Mesenchymal stem cell (in vitro differentiated cells and primary cell): ENCODE results near the gene ITGB8.
A peak's percentile ranks its signal among the peaks of the same experiment; 100 is the strongest.

ENCODE experiments used
- DNase-seq: peaks from one replicate; pipeline ENCODE4 v3.0.0-alpha.2; 2013
- H2AFZ ChIP-seq: one replicate; pipeline ENCODE4 v1.6.1; 2013; ENCODE audit warnings: low read depth, mild to moderate bottlenecking, control low read depth, inconsistent platforms, low read length, moderate library complexity
- H2AK5ac ChIP-seq: 2 replicates; pipeline ENCODE4 v1.6.1; 2013; ENCODE audit warnings: low read length, moderate library complexity, mild to moderate bottlenecking, inconsistent platforms; ENCODE audit not compliant: severe bottlenecking
- H2BK120ac ChIP-seq: one replicate; pipeline ENCODE4 v1.6.1; 2013; ENCODE audit warnings: low read depth, mild to moderate bottlenecking, inconsistent platforms, low read length, moderate library complexity
- H2BK12ac ChIP-seq, 2 experiments: one replicate each; pipeline ENCODE4 v1.6.1; 2013; ENCODE audit warnings: inconsistent platforms in 2 of 2, low read length in 2 of 2, mild to moderate bottlenecking in 2 of 2, moderate library complexity in 2 of 2, control low read depth in 1 of 2
- H2BK15ac ChIP-seq: one replicate; pipeline ENCODE4 v1.6.1; 2013; ENCODE audit warnings: mild to moderate bottlenecking, low read depth, inconsistent platforms; ENCODE audit not compliant: poor library complexity, severe bottlenecking
- H2BK5ac ChIP-seq: 2 replicates; pipeline ENCODE4 v1.6.1; 2013; ENCODE audit warnings: low read depth, mild to moderate bottlenecking, low read length, control low read depth, inconsistent platforms; ENCODE audit not compliant: poor library complexity, severe bottlenecking
- H3K14ac ChIP-seq, 2 experiments: one replicate each; pipeline ENCODE4 v1.6.1; 2013; ENCODE audit warnings: inconsistent platforms in 2 of 2, low read length in 2 of 2, control low read depth in 1 of 2, mild to moderate bottlenecking in 1 of 2, moderate library complexity in 1 of 2
- H3K18ac ChIP-seq, 2 experiments: one replicate each; pipeline ENCODE4 v1.6.1; 2013; ENCODE audit warnings: inconsistent platforms in 2 of 2, low read length in 2 of 2, control low read depth in 1 of 2, low read depth in 1 of 2, mild to moderate bottlenecking in 1 of 2
- H3K23ac ChIP-seq, 2 experiments: one replicate each; pipeline ENCODE4 v1.6.1; 2013; ENCODE audit warnings: inconsistent platforms in 2 of 2, low read length in 2 of 2, mild to moderate bottlenecking in 2 of 2, moderate library complexity in 2 of 2, control low read depth in 1 of 2
- H3K27ac ChIP-seq: 2 replicates; pipeline ENCODE4 v1.5.1; 2013; ENCODE audit warnings: mild to moderate bottlenecking, moderate library complexity, low read length, control low read depth, inconsistent platforms; ENCODE audit not compliant: poor library complexity, severe bottlenecking
- H3K27me3 ChIP-seq, 2 experiments: 2 replicates each; pipeline versions ENCODE4 v1.6.1 to v1.7.0; 2013; ENCODE audit warnings: low read length in 2 of 2, mild to moderate bottlenecking in 2 of 2, moderate library complexity in 2 of 2, control low read depth in 1 of 2, inconsistent platforms in 1 of 2; ENCODE audit not compliant: control insufficient read depth in 1 of 2, insufficient read depth in 1 of 2
- H3K36me3 ChIP-seq, 2 experiments: 2 replicates each; pipeline versions ENCODE4 v1.6.1 to v1.7.0; 2013; ENCODE audit warnings: low read length in 2 of 2, control low read depth in 1 of 2, inconsistent platforms in 1 of 2, low read depth in 1 of 2, mild to moderate bottlenecking in 1 of 2; ENCODE audit not compliant: insufficient read depth in 2 of 2, control insufficient read depth in 1 of 2
- H3K4ac ChIP-seq, 2 experiments: one replicate each; pipeline ENCODE4 v1.6.1; 2013; ENCODE audit warnings: inconsistent platforms in 2 of 2, low read length in 2 of 2, mild to moderate bottlenecking in 2 of 2, moderate library complexity in 2 of 2, control low read depth in 1 of 2, low read depth in 1 of 2
- H3K4me1 ChIP-seq: 2 replicates; pipeline ENCODE4 v1.6.1; 2013; ENCODE audit warnings: low read depth, low read length, control low read depth; ENCODE audit not compliant: control insufficient read depth, insufficient read depth
- H3K4me2 ChIP-seq: 2 replicates; pipeline ENCODE4 v1.6.1; 2013; ENCODE audit warnings: low read length, mild to moderate bottlenecking, inconsistent platforms; ENCODE audit not compliant: poor library complexity, severe bottlenecking
- H3K4me3 ChIP-seq, 2 experiments: 2 replicates each; pipeline versions ENCODE4 v1.5.1 to v1.7.0; 2013; ENCODE audit warnings: low read length in 2 of 2, mild to moderate bottlenecking in 2 of 2, control low read depth in 1 of 2, low read depth in 1 of 2; ENCODE audit not compliant: insufficient read depth in 1 of 2
- H3K79me1 ChIP-seq: replicated peaks from 2 replicates; pipeline ENCODE4 v1.6.1; 2013; ENCODE audit warnings: mild to moderate bottlenecking, control low read depth, low read length, inconsistent platforms; ENCODE audit not compliant: poor library complexity, severe bottlenecking
- H3K9ac ChIP-seq: 2 replicates; pipeline ENCODE4 v1.7.0; 2013; ENCODE audit warnings: mild to moderate bottlenecking, low read length, moderate library complexity
- H3K9me3 ChIP-seq: 2 replicates; pipeline ENCODE4 v1.7.0; 2013; ENCODE audit warnings: mild to moderate bottlenecking, low read length; ENCODE audit not compliant: control insufficient read depth
- H4K8ac ChIP-seq: one replicate; pipeline ENCODE4 v1.6.1; 2013; ENCODE audit warnings: inconsistent platforms, mild to moderate bottlenecking, low read length, moderate library complexity
- H4K91ac ChIP-seq: one replicate; pipeline ENCODE4 v1.6.1; 2013; ENCODE audit warnings: mild to moderate bottlenecking, low read length, inconsistent platforms
- WGBS: methylation state at CpG from one replicate; pipeline ENCODE4 v1.1.7; 2013; ENCODE audit warnings: mixed read lengths; 5-methylcytosine and 5-hydroxymethylcytosine counted together

ITGB8 gene

DNA sequence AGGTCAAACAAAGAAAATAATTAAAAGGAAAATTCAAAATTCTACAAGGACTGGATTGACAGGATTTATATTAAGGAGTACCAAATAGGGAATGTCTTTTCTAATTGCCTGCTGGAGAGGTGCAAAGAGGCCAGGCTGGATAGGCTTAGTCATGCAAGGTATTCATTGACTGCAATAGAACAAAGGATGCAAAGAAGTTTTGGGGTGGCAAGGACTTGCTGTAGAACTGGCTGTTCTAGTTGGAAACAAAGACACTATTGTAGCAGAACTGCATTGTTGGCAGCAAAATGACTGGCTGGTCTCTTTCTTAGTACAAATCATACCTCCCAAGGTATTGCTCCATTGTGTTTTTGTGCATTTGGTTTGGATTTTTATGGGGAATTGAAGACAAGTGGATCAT is 10.1 kb downstream of the ITGB8 start:
- Histone ChIP-seq H2BK120ac (no peak overlapping the region), H3K4me2 (no peak overlapping the region), H3K36me3 (peaks cover 11 to 44% of the 10 kb centered on the region in 2 experiments), H2AFZ (no peak overlapping the region), H2AK5ac (no peak overlapping the region), H3K27me3 (no peaks in the 10 kb centered on the region), H3K9me3 (no peaks in the 10 kb centered on the region), H3K23ac (no peak overlapping the region), H3K18ac (no peak overlapping the region), H2BK5ac (no peak overlapping the region), H3K4me1 (peaks cover 7% of the 10 kb centered on the region), H4K8ac (no peak overlapping the region), H3K4me3 (no peak overlapping the region), H3K79me1 (peaks cover 12% of the 10 kb centered on the region), H4K91ac (no peak overlapping the region), H3K4ac (no peak overlapping the region), H2BK12ac (no peak overlapping the region), H2BK15ac (no peak overlapping the region), H3K27ac (no peak overlapping the region), H3K14ac (no peak overlapping the region), H3K9ac (no peak overlapping the region)
- DNase-seq: no peak

DNA sequence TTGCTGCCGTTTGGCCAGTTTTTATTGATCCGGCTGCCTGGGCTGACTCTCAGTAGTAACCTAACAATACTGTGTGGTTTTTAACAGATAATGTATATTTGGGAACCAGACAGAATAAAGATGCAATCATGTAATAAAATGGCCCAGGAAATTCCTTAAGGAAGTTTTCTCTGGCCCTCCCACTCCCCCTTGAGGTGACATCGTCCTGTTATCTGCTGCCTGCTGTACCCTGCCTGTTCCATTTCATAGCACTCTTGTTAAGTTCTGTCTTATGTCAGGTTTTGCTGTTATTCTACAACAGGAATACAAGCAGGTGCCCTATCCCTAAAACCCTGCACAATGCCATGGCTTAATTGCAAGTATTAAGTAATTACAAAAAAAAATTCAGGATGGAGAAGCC is 12.5 kb downstream of the ITGB8 start:
- Histone ChIP-seq H3K27me3 (no peaks in the 10 kb centered on the region), H3K23ac (no peak overlapping the region), H3K4me1 (peaks cover 4% of the 10 kb centered on the region), H3K4me3 (no peak overlapping the region), H3K14ac (no peak overlapping the region), H4K91ac (no peak overlapping the region), H3K4ac (no peak overlapping the region), H3K27ac (no peak overlapping the region), H4K8ac (no peak overlapping the region), H3K18ac (no peak overlapping the region), H2BK15ac (no peak overlapping the region), H2BK12ac (no peak overlapping the region), H3K9ac (no peak overlapping the region), H2AK5ac (no peak overlapping the region), H3K79me1 (peaks cover 8% of the 10 kb centered on the region), H3K4me2 (no peak overlapping the region), H3K9me3 (no peaks in the 10 kb centered on the region), H2AFZ (no peak overlapping the region), H2BK5ac (no peak overlapping the region), H2BK120ac (no peak overlapping the region), H3K36me3 (peaks cover 5 to 31% of the 10 kb centered on the region in 2 experiments)
- DNase-seq: no peak
- WGBS: 49% methylated on average over 3 of the region's 3 CpGs

DNA sequence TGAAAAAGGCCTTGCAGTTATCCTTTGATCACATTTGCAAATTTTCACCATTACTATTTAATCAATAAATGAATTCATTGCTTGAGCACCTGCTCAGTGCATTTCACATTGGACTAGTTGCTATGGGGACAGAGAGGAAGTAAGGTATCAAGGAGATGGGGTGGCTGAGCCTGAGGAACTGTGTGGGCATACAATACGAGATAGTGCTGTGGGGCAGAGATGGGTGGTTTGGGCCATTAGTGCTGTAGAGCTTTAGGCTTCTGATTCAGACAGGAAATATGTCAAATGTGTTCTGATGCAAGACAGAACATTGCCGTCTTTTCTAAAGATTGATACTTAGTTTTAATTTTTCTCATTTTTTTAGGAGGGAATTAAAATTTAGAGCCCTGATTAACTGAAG is 13.2 kb downstream of the ITGB8 start:
- no peak overlapping the region for H4K8ac ChIP-seq
- no peak overlapping the region for H2BK120ac ChIP-seq
- 94% methylated on average over 1 of the region's 2 CpGs for WGBS
- H3K9me3 ChIP-seq: no peaks in the 10 kb centered on the region
- H3K79me1 ChIP-seq: peaks cover 6% of the 10 kb centered on the region
- H2BK12ac ChIP-seq: no peak overlapping the region
- DNase-seq: no peak
- no peak overlapping the region for H3K4me3 ChIP-seq
- no peak overlapping the region for H3K4ac ChIP-seq
- no peak overlapping the region for H3K18ac ChIP-seq
- no peak overlapping the region for H3K9ac ChIP-seq
- H3K23ac ChIP-seq: no peak overlapping the region
- no peak overlapping the region for H3K4me2 ChIP-seq
- H4K91ac ChIP-seq: no peak overlapping the region
- H3K27ac ChIP-seq: no peak overlapping the region
- H2BK5ac ChIP-seq: no peak overlapping the region
- H3K14ac ChIP-seq: no peak overlapping the region
- no peak overlapping the region for H2BK15ac ChIP-seq
- H3K27me3 ChIP-seq: no peaks in the 10 kb centered on the region
- H2AK5ac ChIP-seq: no peak overlapping the region
- H3K36me3 ChIP-seq: peaks cover 3 to 26% of the 10 kb centered on the region in 2 experiments
- H2AFZ ChIP-seq: no peak overlapping the region
- peaks cover 2% of the 10 kb centered on the region for H3K4me1 ChIP-seq

DNA sequence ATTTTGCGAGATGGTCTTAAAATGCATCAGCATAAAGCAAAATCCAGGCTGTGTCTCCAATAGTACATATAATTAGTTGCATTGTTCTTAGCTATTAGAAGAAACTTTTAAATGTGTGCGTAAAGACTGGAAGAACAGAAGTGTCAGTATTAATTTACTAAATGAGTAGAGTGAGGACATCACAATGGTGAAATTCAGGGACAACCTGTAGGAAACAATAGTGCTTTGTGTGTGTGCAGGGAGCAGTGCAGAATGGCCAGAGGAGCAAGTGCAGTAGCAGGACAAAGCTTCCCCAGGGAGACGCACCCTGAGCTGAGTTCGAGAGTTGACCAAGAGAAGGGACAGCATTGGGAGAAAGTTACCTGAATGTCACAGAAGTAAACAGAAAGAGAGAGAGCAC is 13.7 kb downstream of the ITGB8 start:
- H2AK5ac ChIP-seq: no peak overlapping the region
- H3K4me1 ChIP-seq: peaks cover 2% of the 10 kb centered on the region
- H4K91ac ChIP-seq: no peak overlapping the region
- H2BK120ac ChIP-seq: no peak overlapping the region
- no peak overlapping the region for H2BK12ac ChIP-seq
- peaks cover 6% of the 10 kb centered on the region for H3K79me1 ChIP-seq
- no peak overlapping the region for H3K4me3 ChIP-seq
- no peak for DNase-seq
- no peak overlapping the region for H2BK15ac ChIP-seq
- no peak overlapping the region for H3K4me2 ChIP-seq
- no peak overlapping the region for H3K9ac ChIP-seq
- no peak overlapping the region for H3K4ac ChIP-seq
- H4K8ac ChIP-seq: no peak overlapping the region
- H3K27ac ChIP-seq: no peak overlapping the region
- peaks cover 3 to 26% of the 10 kb centered on the region in 2 experiments for H3K36me3 ChIP-seq
- no peaks in the 10 kb centered on the region for H3K9me3 ChIP-seq
- no peak overlapping the region for H3K18ac ChIP-seq
- H3K14ac ChIP-seq: peak overlapping the region in 1 of 2 experiments; percentile 48
- H2AFZ ChIP-seq: no peak overlapping the region
- H2BK5ac ChIP-seq: no peak overlapping the region
- H3K27me3 ChIP-seq: no peaks in the 10 kb centered on the region
- no peak overlapping the region for H3K23ac ChIP-seq
- 100% methylated on average over 3 of the region's 4 CpGs for WGBS
